H1 (cell line): ENCODE results near the gene ZNF219. TPM values are rescaled to one million over a fixed set of nuclear protein-coding genes. Genes with fewer than 3 reads are reported as not detected.

ENCODE experiments used
- FOSL1 ChIP-seq: IDR thresholded peaks from 2 replicates; pipeline ENCODE4 v1.6.1; 2011; ENCODE audit warnings: mild to moderate bottlenecking, low read depth, low read length, moderate library complexity; ENCODE audit not compliant: insufficient read depth
- HDAC6 ChIP-seq: IDR thresholded peaks from one replicate; pipeline ENCODE4 v1.7.1; 2012; ENCODE audit warnings: low read depth, mild to moderate bottlenecking, inconsistent platforms, low read length, moderate library complexity
- NANOG ChIP-seq: IDR thresholded peaks from 2 replicates; pipeline ENCODE4 v1.6.1; 2011; ENCODE audit warnings: low read length, low read depth, mild to moderate bottlenecking, inconsistent platforms; ENCODE audit not compliant: insufficient read depth, poor library complexity, severe bottlenecking
- RBBP5 ChIP-seq: IDR thresholded peaks from 2 replicates; pipeline ENCODE4 v1.7.1; 2012; ENCODE audit warnings: low read depth, mild to moderate bottlenecking, inconsistent platforms, low read length, moderate library complexity, borderline replicate concordance
- SRF ChIP-seq: IDR thresholded peaks from 2 replicates; pipeline ENCODE4 v1.6.1; 2011; ENCODE audit warnings: mild to moderate bottlenecking, low read depth, low read length, moderate library complexity
- TAF1 ChIP-seq: IDR thresholded peaks from 2 replicates; pipeline ENCODE4 v1.6.1; 2011; ENCODE audit warnings: mild to moderate bottlenecking, low read depth, low read length
- TBP ChIP-seq: IDR thresholded peaks from 2 replicates; pipeline ENCODE4 v1.6.1; 2011; ENCODE audit warnings: low read depth, low read length, improper control_type of control experiment
- YY1 ChIP-seq: IDR thresholded peaks from 2 replicates; pipeline ENCODE4 v1.6.1; 2011; ENCODE audit warnings: low read depth, mild to moderate bottlenecking, low read length
- polyA plus RNA-seq, 7 experiments: library from polyadenylated mRNA; depleted of rRNA in 3 of 7; stranded (reverse) in 5 of 7; unstranded in 2 of 7; fragments of >200 nt in 5 of 7; fragments of 200-250 nt in 2 of 7; gene quantifications; 1 replicate in 5 of 7; 2 replicates in 1 of 7; 4 replicates in 1 of 7; pipeline versions ENCODE4 v1.2.1 to v1.2.3, GENCODE V29; 2011 to 2013; ENCODE audit warnings: missing spikeins in 2 of 7, mixed read lengths in 2 of 7
- total RNA-seq: library from RNA; stranded (reverse); fragmentation: NEBNext Ultra II Directional; extraction: Animal tissue kit (Norgen Biotek cat#: 25700); gene quantifications from 2 replicates; pipeline ENCODE4 v1.2.1, GENCODE V29; 2021

The ZNF219 gene
- total and polyA plus RNA-seq, 2 of the 8 experiments (the other 6 are each of a cell fraction or from before 2014, with no cell fraction given) = 113 to 160 TPM

GRCh38 chr14:21071225-21072030 lies 27.0 kb downstream of the ZNF219 start (continued):
- no peak for TF ChIP-seq YY1
- TF ChIP-seq FOSL1 = no peak
- TF ChIP-seq SRF = no peak
- TF ChIP-seq TBP = no peak
- no peak for TF ChIP-seq HDAC6
- no peak for TF ChIP-seq NANOG
- peak; percentile 28; the same call in 1 of the 2 replicates for TF ChIP-seq TAF1
- peak; percentile 81; the same call in 1 of the 2 replicates for TF ChIP-seq RBBP5
